K562 (cell line): ENCODE measurements around the gene TIAL1. TPM values are rescaled to one million over a fixed set of nuclear protein-coding genes. Genes with fewer than 3 reads are reported as not detected.

ENCODE experiments used
- ATAC-seq: fragments of 200-7000 bp; cut with Tn5 transposase; 3 replicates; pipeline ENCODE4 v1.9.1; 2020; ENCODE audit warnings: moderate library complexity
- BruUV-seq: library from RNA; stranded (reverse); fragments of 400-500 nt; replicated peaks from 2 replicates; lab custom pipeline; 2021; lab: Mats Ljungman, UMichigan
- CTCF ChIA-PET: fragments of 300-600 bp; formaldehyde crosslinking; extraction: SDS; loops from one replicate; lab custom pipeline; 2021; ENCODE audit warnings: low intra/inter-chr PET ratio; lab: Yijun Ruan, JAX
- POLR2A ChIA-PET: fragments of 300-600, 350-650 bp; sonication (Branson Sonifier 250); formaldehyde crosslinking; extraction: SDS; loops from one replicate; lab custom pipeline; 2021; ENCODE audit warnings: antibody characterized with exemption, inconsistent platforms; lab: Yijun Ruan, JAX
- DNase-seq, 4 experiments: peaks; one replicate each; pipeline versions ENCODE4 v3.0.0 to v3.0.0-alpha.2; 2011 to 2018; ENCODE audit warnings: low spot score in 3 of 4, mixed read lengths in 3 of 4; ENCODE audit errors: extremely low read depth in 1 of 4
- FAIRE-seq: peaks from 2 replicates; lab custom pipeline; 2011; peaks lifted over from hg19 to GRCh38; lab: Jason Lieb, UNC
- H2AFZ ChIP-seq: 2 replicates; pipeline ENCODE4 v1.6.0; 2011; ENCODE audit warnings: low read depth, low read length, control low read depth, inconsistent platforms
- H3K27ac ChIP-seq: fragments of 200-600 bp; 3 replicates; pipeline ENCODE4 v1.8.0; 2011; ENCODE audit warnings: low read depth, mild to moderate bottlenecking, control low read depth, inconsistent platforms, low read length, moderate library complexity, mixed read lengths; ENCODE audit errors: extremely low read depth
- H3K27me3 ChIP-seq, 2 experiments: fragments of 300-600 bp in 1 of 2; 2 replicates in 1 of 2; 3 replicates in 1 of 2; pipeline versions ENCODE4 v1.6.0 to v1.8.0; 2011; ENCODE audit warnings: inconsistent platforms in 2 of 2, low read length in 2 of 2, mild to moderate bottlenecking in 1 of 2, mixed read lengths in 1 of 2, moderate library complexity in 1 of 2; ENCODE audit not compliant: control insufficient read depth in 2 of 2, insufficient read depth in 2 of 2
- H3K36me3 ChIP-seq: fragments of 300-600 bp; 3 replicates; pipeline ENCODE4 v1.8.0; 2011; ENCODE audit warnings: mild to moderate bottlenecking, low read length, inconsistent platforms; ENCODE audit not compliant: control insufficient read depth, insufficient read depth
- H3K4me1 ChIP-seq, 2 experiments: fragments of 200-600 bp in 1 of 2; replicated peaks in 1 of 2; 2 replicates in 1 of 2; 3 replicates in 1 of 2; pipeline versions ENCODE4 v1.5.1 to v1.8.0; 2011; ENCODE audit warnings: inconsistent platforms in 2 of 2, low read length in 2 of 2, mild to moderate bottlenecking in 1 of 2, mixed read lengths in 1 of 2, moderate library complexity in 1 of 2; ENCODE audit not compliant: control insufficient read depth in 2 of 2, insufficient read depth in 2 of 2
- H3K4me2 ChIP-seq: 2 replicates; pipeline ENCODE4 v1.6.1; 2011; ENCODE audit warnings: low read length, control low read depth, inconsistent platforms, mixed read lengths; ENCODE audit not compliant: insufficient read depth
- H3K4me3 ChIP-seq: fragments of 200-600 bp; sonication (generic), shearing (Covaris generic); 2 replicates; pipeline ENCODE4 v1.5.1; 2016; ENCODE audit warnings: control low read depth, inconsistent platforms
- H3K79me2 ChIP-seq: fragments of 200-600 bp; 3 replicates; pipeline ENCODE4 v1.8.0; 2011; ENCODE audit warnings: low read length, inconsistent platforms; ENCODE audit not compliant: control insufficient read depth, insufficient read depth
- H3K9ac ChIP-seq, 2 experiments: 2 replicates each; pipeline versions ENCODE4 v1.6.0 to v1.6.1; 2011; ENCODE audit warnings: low read depth in 2 of 2, low read length in 2 of 2, control low read depth in 1 of 2, inconsistent platforms in 1 of 2, mild to moderate bottlenecking in 1 of 2, mixed read lengths in 1 of 2; ENCODE audit not compliant: insufficient read depth in 1 of 2
- H3K9me1 ChIP-seq: one replicate; pipeline ENCODE4 v1.6.0; 2011; ENCODE audit warnings: inconsistent platforms, mild to moderate bottlenecking, low read length, moderate library complexity; ENCODE audit not compliant: control insufficient read depth, insufficient read depth
- H3K9me3 ChIP-seq: replicated peaks from 2 replicates; pipeline ENCODE4 v1.5.1; 2011; ENCODE audit warnings: low read depth, low read length, inconsistent platforms; ENCODE audit not compliant: control insufficient read depth, insufficient read depth
- H4K20me1 ChIP-seq: replicated peaks from 2 replicates; pipeline ENCODE4 v1.6.1; 2011; ENCODE audit warnings: low read length, inconsistent platforms, mixed read lengths; ENCODE audit not compliant: control insufficient read depth, insufficient read depth
- BCL6 ChIP-seq: fragments of 250-450 bp; sonication (Bioruptor Pico); IDR thresholded peaks from 2 replicates; pipeline ENCODE4 v1.4.0; 2020
- C11orf30 ChIP-seq: fragments of 450-650 bp; IDR thresholded peaks from 2 replicates; pipeline ENCODE4 v1.6.1; 2016; ENCODE audit warnings: low read depth, mild to moderate bottlenecking
- CBX5 ChIP-seq: IDR thresholded peaks from 2 replicates; pipeline ENCODE4 v1.6.1; 2014; ENCODE audit warnings: low read depth, borderline replicate concordance
- CTCF ChIP-seq, 3 experiments: IDR thresholded peaks in 2 of 3; conservative IDR thresholded peaks in 1 of 3; 2 replicates each; pipeline ENCODE4 v1.5.1; 2011 to 2012; ENCODE audit warnings: low read length in 3 of 3, mild to moderate bottlenecking in 3 of 3, control low read depth in 2 of 3, improper control_type of control experiment in 1 of 3, inconsistent platforms in 1 of 3, low read depth in 1 of 3, mixed read lengths in 1 of 3, moderate library complexity in 1 of 3; ENCODE audit not compliant: insufficient read depth in 2 of 3
- DIDO1 ChIP-seq: fragments of 450-650 bp; IDR thresholded peaks from 2 replicates; pipeline ENCODE4 v1.6.1; 2016; ENCODE audit warnings: low read depth, missing biosample characterization, missing genetic modification characterization
- KAT2B ChIP-seq: IDR thresholded peaks from one replicate; pipeline ENCODE4 v1.6.1; 2012; ENCODE audit warnings: low read depth, mild to moderate bottlenecking, control low read depth, inconsistent platforms, low read length, moderate library complexity
- MCM2 ChIP-seq: fragments of 450-650 bp; IDR thresholded peaks from 2 replicates; pipeline ENCODE4 v1.6.1; 2017; ENCODE audit warnings: low read depth, mild to moderate bottlenecking
- MXD1 ChIP-seq: fragments of 250-450 bp; sonication (Bioruptor Pico); IDR thresholded peaks from 2 replicates; pipeline ENCODE4 v1.8.0; 2021; ENCODE audit warnings: borderline replicate concordance, mild to moderate bottlenecking, moderate library complexity; ENCODE audit not compliant: poor library complexity, severe bottlenecking
- SPI1 ChIP-seq: IDR thresholded peaks from 2 replicates; pipeline ENCODE4 v1.6.1; 2011; ENCODE audit warnings: low read depth, low read length, control low read depth, borderline replicate concordance
- XRCC3 ChIP-seq: fragments of 450-650 bp; IDR thresholded peaks from 2 replicates; pipeline ENCODE4 v1.6.1; 2017; ENCODE audit warnings: mild to moderate bottlenecking, moderate library complexity
- ZZZ3 ChIP-seq: fragments of 450-650 bp; IDR thresholded peaks from 2 replicates; pipeline ENCODE4 v1.6.1; 2016; ENCODE audit warnings: antibody characterized with exemption, mild to moderate bottlenecking, moderate library complexity
- WGBS: fragments of 100-300 bp; shearing (Covaris generic); methylation state at CpG from one replicate; pipeline ENCODE4 v1.1.6; 2016; ENCODE audit warnings: low coverage, mixed read lengths; ENCODE audit not compliant: insufficient coverage; ENCODE audit errors: missing lambda C conversion rate; 5-methylcytosine and 5-hydroxymethylcytosine counted together
- in situ Hi-C: fragments of 300-500 bp; cut with MboI; formaldehyde crosslinking; loops from 4 replicates; pipeline ENCODE4 v1.15.0; 2018; ENCODE audit warnings: inconsistent platforms, mixed read lengths
- intact Hi-C: fragments of 100-400 bp; cut with micrococcal nuclease; formaldehyde crosslinking; loops from 2 replicates; pipeline ENCODE4 v1.14.2; 2022
- polyA plus RNA-seq, 8 experiments: library from polyadenylated mRNA; depleted of rRNA in 4 of 8; stranded (reverse) in 5 of 8; unstranded in 3 of 8; fragments of >200 nt; fragmentation: Nextera tagmentation in 2 of 8; fragmentation: Illumina TruSeq in 1 of 8; extraction: Ambion mirVana in 2 of 8; extraction: Trizol in 1 of 8; gene quantifications; 2 replicates each; pipeline versions ENCODE4 v1.2.1 to v1.2.3, GENCODE V29; 2011 to 2014; ENCODE audit warnings: inconsistent platforms in 1 of 8, missing spikeins in 1 of 8
- total RNA-seq, 7 experiments: library from RNA; depleted of rRNA in 6 of 7; stranded (reverse); fragments of >200 nt in 6 of 7; fragmentation: Illumina TruSeq in 2 of 7; extraction: Trizol in 2 of 7; gene quantifications; 2 replicates each; pipeline versions ENCODE4 v1.2.1 to v1.2.3, GENCODE V29; 2011 to 2021; ENCODE audit warnings: low replicate concordance in 1 of 7

The TIAL1 gene
- total and polyA plus RNA-seq, 9 of the 15 experiments (the other 6 are each of a cell fraction or from before 2014, with no cell fraction given), result 22.5 to 126 (median 58.2) TPM

- Histone ChIP-seq H3K9me1 (no peaks in the 10 kb centered on the region), H3K27me3 (no peaks in the 10 kb centered on the region), H3K27ac (no peak overlapping the region), H3K79me2 (no peaks in the 10 kb centered on the region), H3K4me3 (no peak overlapping the region), H3K4me2 (no peak overlapping the region), H3K9ac (no peak overlapping the region), H3K9me3 (no peaks in the 10 kb centered on the region), H3K4me1 (no peaks in the 10 kb centered on the region), H2AFZ (no peak overlapping the region), H3K36me3 (peaks cover 76% of the 10 kb centered on the region), H4K20me1 (no peaks in the 10 kb centered on the region)
- in situ Hi-C loops, result no loop called here
- ChIA-PET CTCF (no interaction called here), POLR2A (no interaction called here)
- TF ChIP-seq ZZZ3, result no peak
- no peak for TF ChIP-seq MCM2
- no peak for TF ChIP-seq CTCF (IDR thresholded peaks at IDR 0.05 in 2 of 3, conservative IDR thresholded peaks at IDR 0.05 in 1 of 3; ENCODE audit: insufficient read depth in 2 of 3, low read depth in 1 of 3, low read length in 3 of 3)
- TF ChIP-seq KAT2B, result no peak
- TF ChIP-seq C11orf30, result no peak
- no TSS peak for BruUV-seq
- intact Hi-C loops, result no loop called here
- FAIRE-seq, result no peak
- no peak for DNase-seq
- ATAC-seq, result no peak
Measured at GRCh38 chr10:119575991-119576390, 20.8 kb downstream of the TIAL1 start.

GRCh38 chr10:119575506-119575905, 21.3 kb downstream of the TIAL1 start:
- Histone ChIP-seq H3K4me1 (no peaks in the 10 kb centered on the region), H3K4me2 (no peak overlapping the region), H3K9me1 (no peaks in the 10 kb centered on the region), H4K20me1 (no peaks in the 10 kb centered on the region), H3K9ac (no peak overlapping the region), H3K9me3 (no peaks in the 10 kb centered on the region), H3K79me2 (no peaks in the 10 kb centered on the region), H3K4me3 (no peak overlapping the region)
- ChIA-PET CTCF (no interaction called here), POLR2A (no interaction called here)
- no TSS peak for BruUV-seq
- FAIRE-seq (no peak), DNase-seq (peak in 2 of 4 experiments; percentile 16), ATAC-seq (no peak)
- in situ Hi-C loops, result no loop called here
- intact Hi-C loops, result no loop called here
- TF ChIP-seq XRCC3 (no peak), MXD1 (no peak), CBX5 (no peak), DIDO1 (tag) (no peak), SPI1 (no peak), BCL6 (CRISPR knock-in tag) (no peak)
- TF ChIP-seq, all 486 proteins: peak for 0
- no peak overlapping the region for H2AFZ ChIP-seq
- 89% methylated on average over 4 of the region's 5 CpGs for WGBS
- H3K36me3 ChIP-seq, result peaks cover 71% of the 10 kb centered on the region
- no peak overlapping the region for H3K27ac ChIP-seq
- H3K27me3 ChIP-seq, result no peaks in the 10 kb centered on the region
